Non-pigmented ciliary epithelial cell (primary cell): ENCODE measurements around the gene NET1.
"Not testable (repeated sequence)": the region's sequence is repeated elsewhere in the genome, so short reads cannot be mapped to it uniquely, and the experiment has no call there.

Source experiments
- DNase-seq: peaks from one replicate; pipeline ENCODE4 v3.0.0-alpha.2; 2010; ENCODE audit warnings: low read depth

NET1 gene

DNA sequence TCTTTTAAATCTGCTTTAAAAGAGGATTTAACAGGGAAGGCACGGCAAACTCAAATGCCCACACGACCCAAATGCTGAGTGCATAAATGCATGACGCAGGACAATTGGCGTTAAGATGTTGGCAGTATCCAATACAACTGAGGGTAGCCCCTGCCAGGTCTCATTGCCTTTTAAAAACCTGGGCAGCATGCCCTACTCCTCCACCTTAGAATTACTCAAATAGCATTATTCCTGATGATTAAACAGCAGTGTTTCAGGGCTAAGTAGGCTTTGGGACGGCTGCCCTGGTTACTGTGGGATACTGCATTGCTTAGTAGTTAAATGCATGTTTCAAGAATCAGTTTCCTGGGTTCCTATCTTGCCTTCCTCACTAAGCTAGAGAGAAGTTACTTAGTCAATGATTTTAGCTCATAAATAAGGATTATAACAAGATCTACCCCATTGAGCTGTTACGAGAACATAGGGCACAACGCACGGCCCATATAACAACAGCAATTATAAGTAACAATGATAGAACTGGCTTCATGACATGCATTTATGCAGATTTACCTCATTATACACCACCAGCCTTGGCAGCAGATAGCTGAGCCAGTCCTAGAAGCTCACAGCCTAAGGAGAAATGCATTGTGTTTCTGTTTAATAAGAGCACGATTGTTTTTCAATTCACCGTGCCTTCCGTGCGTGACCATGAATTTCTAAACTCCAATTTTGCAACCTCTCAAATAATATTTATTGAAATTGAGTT, 15.6 kb upstream of the NET1 start:
- no peak for DNase-seq

GRCh38 chr10:5399332-5399731, 13.0 kb upstream of the NET1 start:
- DNase-seq = no peak

GRCh38 chr10:5400468-5401240, 11.7 kb upstream of the NET1 start:
- no peak for DNase-seq

DNA sequence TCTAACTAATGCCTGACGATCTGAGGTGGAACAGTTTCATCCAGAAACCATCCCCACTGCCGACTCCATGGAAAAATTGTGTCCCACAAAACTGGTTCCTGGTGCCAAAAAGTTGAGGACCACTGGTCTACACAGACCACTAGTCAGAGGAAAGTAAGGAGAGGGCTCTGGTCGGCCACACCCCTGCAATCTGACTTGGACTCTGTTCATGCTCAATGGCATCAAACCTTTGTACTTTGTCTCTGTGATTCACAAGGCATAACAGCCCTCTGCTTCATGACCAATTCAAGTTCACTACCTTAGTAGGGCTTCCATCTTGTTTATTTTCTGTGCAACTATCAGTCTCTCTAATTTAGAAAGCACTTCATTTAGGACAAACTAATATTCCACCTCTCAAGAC, 9.6 kb upstream of the NET1 start:
- DNase-seq = no peak

- no peak for DNase-seq
These were observed 7.9 kb upstream of the NET1 start, which contains the start of gene TUBAL3 for GRCh38 chr10:5404208-5405041. TUBAL3 (minus strand) TSS chr10:5404828; CDS start chr10:5404792, 36 bp downstream.

DNA sequence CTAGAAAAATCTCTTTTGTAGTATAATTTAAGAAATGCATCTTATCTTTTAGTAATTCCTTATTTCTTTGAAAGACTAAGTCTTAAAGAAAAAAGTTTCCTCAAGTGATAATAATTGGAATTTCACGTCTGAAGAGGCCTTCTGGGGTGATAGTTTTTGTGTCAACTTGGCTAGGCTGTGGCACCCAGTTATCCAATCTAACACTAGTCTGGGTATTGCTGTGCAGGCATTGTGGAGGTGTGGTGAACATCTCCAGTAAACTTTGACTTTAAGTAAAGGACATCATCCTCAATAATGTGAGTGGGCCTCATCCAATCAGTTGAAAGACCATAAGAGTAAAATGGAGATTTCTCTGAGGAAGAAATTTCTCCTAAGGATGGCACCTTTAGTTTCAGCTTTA, 5.4 kb upstream of the NET1 start:
- no peak for DNase-seq

DNA sequence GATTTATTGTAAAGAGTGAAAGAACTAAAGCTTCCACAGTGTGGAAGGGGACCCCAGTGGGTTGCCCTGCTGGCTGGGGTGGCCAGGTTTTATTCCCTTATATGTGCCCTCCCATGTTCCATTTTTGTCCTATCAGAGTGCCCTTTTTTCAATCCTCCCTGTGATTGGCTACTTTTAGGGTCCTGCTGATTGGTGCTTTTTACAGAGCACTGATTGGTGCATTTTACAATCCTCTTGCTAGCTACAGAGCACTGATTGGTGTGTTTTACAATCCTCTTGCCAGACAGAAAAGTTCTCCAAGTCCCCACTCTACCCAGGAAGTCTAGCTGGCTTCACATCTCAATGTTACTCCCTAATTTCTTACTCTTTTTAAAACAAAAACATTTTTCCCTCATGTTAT, 1.6 kb upstream of the NET1 start:
- DNase-seq = not testable (repeated sequence)

GRCh38 chr10:5411941-5412276, 448 bp upstream of the NET1 start:
- DNase-seq = no peak

DNA sequence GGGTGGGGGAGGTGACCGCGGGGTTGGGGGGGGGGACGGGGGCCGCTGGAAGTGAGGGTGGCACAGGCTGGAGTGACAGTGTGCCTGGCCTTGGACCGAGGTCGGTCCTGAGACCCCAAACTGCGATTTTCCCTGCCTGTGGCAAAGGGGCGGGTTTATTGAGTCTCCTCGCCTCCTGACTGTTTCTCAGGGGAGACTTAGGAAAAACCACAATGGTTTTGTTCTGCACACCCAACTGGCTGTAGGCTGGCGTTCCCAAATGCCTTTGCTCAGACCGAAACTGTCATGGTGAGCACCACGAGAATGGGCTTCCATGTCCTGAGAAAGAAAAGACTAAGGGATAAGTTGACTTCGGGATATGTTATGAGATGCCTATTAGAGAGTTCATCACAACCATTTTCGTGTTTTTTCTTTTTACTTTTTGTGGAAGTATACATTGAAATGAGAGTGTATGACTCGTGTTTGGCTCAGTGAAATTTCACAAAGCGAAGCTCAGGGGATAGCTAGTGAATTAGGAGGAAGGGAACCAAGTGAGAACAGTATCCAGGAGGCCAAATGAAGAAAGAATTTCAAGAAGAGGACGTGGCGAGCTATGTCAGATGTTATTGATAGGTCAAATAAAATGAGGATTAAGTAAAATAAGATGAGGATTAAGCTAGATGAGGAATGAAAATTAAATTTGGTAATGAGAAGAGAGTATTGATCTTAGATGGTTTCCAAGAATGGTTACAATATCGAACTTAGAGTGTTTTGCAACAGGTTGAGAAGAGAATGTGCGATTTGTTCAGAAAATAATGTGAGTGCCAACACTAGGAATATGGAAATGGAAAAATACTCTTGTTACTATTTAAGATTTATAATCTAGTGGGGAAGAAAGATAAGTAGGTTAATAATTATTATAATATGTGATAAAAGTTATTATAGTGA, 918 bp downstream of the NET1 start:
- no peak for DNase-seq

DNA sequence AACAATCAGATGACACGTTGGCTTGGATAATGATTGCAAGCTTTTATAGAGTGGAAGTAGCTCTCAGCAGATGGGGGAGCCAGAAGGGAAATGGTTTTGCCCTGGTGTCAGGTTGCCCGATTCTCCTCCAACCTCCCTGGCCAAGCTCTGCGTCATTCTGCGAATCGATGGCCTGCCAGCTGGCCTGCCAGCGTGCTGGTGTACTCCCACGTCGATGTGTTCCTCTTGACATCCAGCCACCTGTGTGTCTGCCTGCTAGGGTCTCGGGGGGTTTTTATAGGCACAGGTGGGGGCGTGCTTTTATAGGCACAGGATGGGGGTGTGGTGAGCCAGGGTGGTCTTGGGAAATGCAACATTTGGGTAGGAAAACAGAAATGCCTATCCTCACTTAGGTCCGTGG, 4.6 kb downstream of the NET1 start:
- no peak for DNase-seq

DNA sequence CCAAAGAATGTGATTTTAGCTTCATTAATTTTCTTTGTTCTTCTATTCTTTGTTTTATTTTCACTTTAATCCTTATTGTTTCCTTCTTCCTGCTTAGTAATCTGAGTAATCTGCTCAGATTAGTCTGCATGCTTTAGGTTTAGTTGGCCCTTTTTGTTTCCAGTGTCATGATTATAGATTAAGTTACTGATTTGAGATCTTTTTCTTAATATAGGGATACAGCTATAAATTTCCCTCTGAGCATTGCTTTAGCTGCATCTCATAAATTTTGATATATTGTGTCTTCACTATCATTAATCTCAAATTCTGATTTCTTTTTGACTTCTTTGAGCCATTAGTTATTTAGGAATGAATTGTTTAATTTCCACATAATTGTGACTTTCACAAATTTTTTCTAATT, 6.2 kb downstream of the NET1 start:
- DNase-seq = no peak

GRCh38 chr10:5419466-5420094, 7.2 kb downstream of the NET1 start:
- no peak for DNase-seq

- DNase-seq = no peak
These were observed 11.4 kb downstream of the NET1 start for GRCh38 chr10:5423771-5424170.

DNA sequence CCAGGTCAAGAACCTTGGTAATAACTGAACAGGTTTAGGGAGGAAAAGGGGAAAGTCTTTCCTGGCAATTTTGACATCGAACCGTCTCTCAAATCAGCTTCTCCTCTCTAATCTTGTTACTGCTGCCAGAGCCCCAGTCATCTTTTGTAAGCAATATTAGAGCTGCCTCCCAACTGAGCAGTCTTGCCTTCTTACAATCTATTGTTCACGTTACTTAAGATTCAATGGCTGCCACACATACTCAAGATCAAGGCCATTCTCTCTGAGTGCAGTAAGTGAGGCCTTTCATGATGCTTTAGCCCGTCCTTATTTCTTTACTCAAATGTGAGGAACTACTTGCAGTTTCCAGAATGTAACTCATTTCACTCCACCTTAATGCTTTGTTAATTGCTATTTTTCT, 12.4 kb downstream of the NET1 start:
- DNase-seq = no peak

DNA sequence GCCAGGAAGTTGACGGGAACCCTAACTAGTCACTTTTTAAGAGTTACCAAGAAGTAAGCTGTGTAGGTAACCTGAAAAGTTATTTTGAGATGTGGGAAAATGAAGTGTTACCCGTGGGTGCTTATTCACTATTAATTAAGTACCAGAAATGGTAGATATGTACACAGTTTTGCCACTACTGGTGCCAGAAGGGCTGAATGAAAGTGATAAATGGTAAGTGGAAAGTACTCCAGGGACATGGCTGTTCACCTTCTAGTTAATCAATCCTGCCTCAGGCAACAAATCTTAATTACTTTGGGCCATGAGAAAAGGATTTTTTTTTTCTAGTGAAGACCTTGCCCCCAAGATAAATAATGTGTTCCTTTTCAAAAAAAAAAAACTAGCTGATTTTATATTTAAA, 15.8 kb downstream of the NET1 start:
- no peak for DNase-seq

- DNase-seq = no peak
These were observed 20.8 kb downstream of the NET1 start for GRCh38 chr10:5433182-5433581.

GRCh38 chr10:5434017-5434753, 21.8 kb downstream of the NET1 start:
- peak; percentile 65 for DNase-seq

DNA sequence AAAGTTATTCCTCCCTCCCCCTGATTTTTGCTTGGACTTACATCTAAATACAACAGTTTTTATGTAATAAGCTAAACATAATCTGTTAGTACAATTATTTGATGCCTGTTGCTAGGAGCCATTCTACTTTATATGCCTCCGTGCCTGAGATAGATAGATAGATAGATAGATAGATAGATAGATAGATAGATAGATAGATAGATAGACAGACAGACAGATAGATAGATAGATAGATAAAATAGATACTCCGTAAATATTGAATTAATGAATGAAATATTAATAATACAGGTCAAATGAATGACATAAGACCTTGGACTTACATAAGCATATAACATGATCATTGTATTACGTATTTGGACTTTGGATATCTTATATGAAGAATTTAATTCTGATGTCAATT, 23.0 kb downstream of the NET1 start:
- no peak for DNase-seq

DNA sequence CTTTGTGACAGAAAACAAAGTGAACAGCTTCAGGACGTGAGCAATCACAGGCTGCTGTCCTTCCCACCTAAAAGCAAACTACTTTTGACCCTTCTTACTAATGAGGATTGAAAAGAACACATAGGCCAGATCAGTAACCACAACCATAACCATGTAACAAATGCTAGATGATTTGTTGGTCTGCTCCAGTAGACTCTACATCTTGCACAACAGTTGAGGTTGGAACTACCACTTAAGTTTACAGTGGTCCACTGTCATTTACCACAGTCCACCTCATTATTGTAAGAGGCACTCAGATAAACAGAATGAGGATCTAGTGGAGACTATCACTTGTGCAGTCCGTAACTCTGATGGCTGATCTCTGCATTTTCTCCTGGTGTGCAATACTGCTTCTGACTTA, 27.8 kb downstream of the NET1 start:
- no peak for DNase-seq

DNA sequence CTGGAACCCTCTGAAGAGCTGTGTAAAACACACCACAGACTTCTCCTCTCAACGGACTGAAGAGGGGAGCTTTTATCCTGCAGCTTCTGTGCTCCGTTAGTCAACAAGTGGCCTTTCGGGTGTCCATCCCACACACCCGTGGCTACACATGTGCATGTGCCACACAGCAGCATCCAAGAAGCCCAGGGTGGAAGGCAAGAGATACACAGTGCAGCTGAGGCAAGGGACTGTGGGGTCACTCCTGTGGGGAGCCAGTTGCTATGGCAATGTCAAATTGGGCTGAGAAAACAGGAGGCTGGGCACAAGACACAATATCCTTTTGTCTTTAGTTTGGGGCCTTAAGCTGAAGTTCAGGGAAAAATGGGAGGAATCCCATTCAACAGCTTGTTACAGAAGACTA, 28.7 kb downstream of the NET1 start:
- no peak for DNase-seq
